ENCODE data around the gene SDK1.

Gene SDK1

DNA sequence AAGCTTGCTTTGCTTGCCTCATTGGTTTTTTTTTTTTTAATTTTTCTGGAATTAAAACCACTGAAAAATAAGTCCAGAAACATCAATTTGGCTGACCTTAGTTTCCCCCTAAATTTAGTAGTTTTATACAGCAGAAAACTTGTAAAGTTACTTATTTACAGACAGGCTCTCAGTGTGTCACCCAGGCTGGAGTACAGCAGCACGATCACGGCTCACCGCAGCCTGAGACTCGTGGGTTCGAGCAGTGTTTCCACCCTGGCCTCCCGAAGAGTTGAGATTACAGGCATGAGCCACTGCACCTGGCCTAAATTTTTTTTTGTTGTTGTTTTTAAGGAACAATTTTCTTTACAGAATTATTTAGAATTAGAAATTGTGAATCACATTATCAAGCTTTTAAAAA, 250.5 kb downstream of the SDK1 start:
- H3K4me3 ChIP-seq (ENCODE audit: low read length), result no peak overlapping the region
- TF ChIP-seq, protein P1, sequence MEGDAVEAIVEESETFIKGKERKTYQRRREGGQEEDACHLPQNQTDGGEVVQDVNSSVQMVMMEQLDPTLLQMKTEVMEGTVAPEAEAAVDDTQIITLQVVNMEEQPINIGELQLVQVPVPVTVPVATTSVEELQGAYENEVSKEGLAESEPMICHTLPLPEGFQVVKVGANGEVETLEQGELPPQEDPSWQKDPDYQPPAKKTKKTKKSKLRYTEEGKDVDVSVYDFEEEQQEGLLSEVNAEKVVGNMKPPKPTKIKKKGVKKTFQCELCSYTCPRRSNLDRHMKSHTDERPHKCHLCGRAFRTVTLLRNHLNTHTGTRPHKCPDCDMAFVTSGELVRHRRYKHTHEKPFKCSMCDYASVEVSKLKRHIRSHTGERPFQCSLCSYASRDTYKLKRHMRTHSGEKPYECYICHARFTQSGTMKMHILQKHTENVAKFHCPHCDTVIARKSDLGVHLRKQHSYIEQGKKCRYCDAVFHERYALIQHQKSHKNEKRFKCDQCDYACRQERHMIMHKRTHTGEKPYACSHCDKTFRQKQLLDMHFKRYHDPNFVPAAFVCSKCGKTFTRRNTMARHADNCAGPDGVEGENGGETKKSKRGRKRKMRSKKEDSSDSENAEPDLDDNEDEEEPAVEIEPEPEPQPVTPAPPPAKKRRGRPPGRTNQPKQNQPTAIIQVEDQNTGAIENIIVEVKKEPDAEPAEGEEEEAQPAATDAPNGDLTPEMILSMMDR (conservative IDR thresholded peaks at IDR 0.05; ENCODE audit: low read length), result no peak
- no peak for DNase-seq (ENCODE audit: low read depth)

DNA sequence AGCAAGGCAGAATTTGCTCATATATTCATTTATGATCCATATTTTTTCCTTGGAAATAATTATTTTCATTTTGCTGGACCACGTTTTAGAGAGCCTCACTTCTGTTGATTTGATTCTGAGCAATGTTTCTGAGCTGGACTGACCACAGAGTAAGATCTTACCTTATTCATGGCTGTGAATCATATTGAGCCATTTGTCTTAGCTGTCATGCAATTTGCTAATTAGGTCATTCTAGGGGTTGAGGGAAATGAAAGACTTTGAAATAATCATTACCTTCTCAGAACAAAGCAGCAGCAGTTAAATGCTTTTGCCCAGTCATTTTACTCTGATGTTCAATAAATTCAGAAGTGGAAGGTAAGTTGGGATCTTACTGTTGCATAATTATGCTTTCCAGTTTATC, 251.4 kb downstream of the SDK1 start:
- TF ChIP-seq, protein P1 (conservative IDR thresholded peaks at IDR 0.05; ENCODE audit: low read length), result no peak

GRCh38 chr7:3558400-3558799, 257.3 kb downstream of the SDK1 start:
- TF ChIP-seq, protein P1 (conservative IDR thresholded peaks at IDR 0.05; ENCODE audit: low read length), result no peak
- H3K4me3 ChIP-seq (ENCODE audit: low read length), result no peak overlapping the region
- no peak for DNase-seq (ENCODE audit: low read depth)

More for the DNA sequence above, 251.4 kb downstream of the SDK1 start:
- no peak overlapping the region for H3K4me3 ChIP-seq (ENCODE audit: low read length)
- no peak for DNase-seq (ENCODE audit: low read depth)

GRCh38 chr7:3559278-3559677, 258.2 kb downstream of the SDK1 start:
- DNase-seq (ENCODE audit: low read depth), result peak; percentile 25
- TF ChIP-seq, protein P1 (conservative IDR thresholded peaks at IDR 0.05; ENCODE audit: low read length), result no peak
- H3K4me3 ChIP-seq (ENCODE audit: low read length), result no peak overlapping the region

DNA sequence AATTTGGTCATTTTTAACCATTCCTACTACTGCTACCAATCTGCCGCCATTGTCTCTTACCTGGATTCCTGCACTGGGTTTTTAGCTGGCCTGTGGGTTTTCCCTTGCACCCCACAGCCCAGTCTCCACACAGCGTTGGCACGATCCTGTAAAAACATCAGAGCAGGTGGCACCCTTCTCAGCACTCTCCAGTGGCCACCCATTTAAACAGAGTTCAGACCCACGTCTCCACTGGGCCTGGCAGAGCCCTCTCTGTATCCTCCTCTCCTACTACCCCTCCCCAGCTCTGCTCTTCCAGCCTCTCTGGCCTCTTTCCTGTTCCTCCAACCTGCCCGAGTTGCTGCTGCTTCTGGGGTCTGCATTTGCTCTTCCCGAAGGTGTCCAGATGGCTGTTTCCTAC, 259.4 kb downstream of the SDK1 start:
- DNase-seq (ENCODE audit: low read depth), result no peak
- no peak overlapping the region for H3K4me3 ChIP-seq (ENCODE audit: low read length)
- TF ChIP-seq, protein P1 (conservative IDR thresholded peaks at IDR 0.05; ENCODE audit: low read length), result no peak

DNA sequence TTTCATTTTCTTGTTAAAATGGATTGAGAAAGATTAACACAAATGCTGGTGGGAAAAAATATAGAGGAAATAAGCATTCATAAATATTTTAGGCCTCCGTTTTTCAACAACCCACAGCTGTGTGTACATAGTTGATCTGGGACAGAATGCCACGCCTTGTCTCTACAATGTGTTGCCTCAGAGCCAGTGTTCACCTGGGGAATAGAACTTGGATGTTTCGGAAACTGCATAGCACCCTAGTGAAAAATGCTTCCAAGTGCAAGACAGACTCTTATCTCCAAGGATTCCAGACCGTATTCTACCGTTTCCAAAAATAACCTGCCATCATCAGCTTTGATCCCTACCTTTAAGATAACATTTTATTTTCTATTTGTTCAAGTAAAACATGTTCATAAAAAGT, 260.9 kb downstream of the SDK1 start:
- TF ChIP-seq, protein P1 (conservative IDR thresholded peaks at IDR 0.05; ENCODE audit: low read length), result no peak
- DNase-seq (ENCODE audit: low read depth), result no peak
- no peak overlapping the region for H3K4me3 ChIP-seq (ENCODE audit: low read length)

- no peak for DNase-seq (ENCODE audit: low read depth)
- no peak overlapping the region for H3K4me3 ChIP-seq (ENCODE audit: low read length)
- TF ChIP-seq, protein P1 (conservative IDR thresholded peaks at IDR 0.05; ENCODE audit: low read length), result no peak
Observed at GRCh38 chr7:3564231-3564630, 263.2 kb downstream of the SDK1 start.

All from AG10803 (cell line).